Lower leg skin (tissue), 3 donors: ENCODE data around the gene RANBP3.

Experiments used
- POLR2A ChIP-seq, 2 donors: fragments of 450-650 bp; IDR thresholded peaks; one replicate each; pipeline ENCODE4 v1.6.1; 2016 to 2017; ENCODE audit warnings: antibody characterized with exemption in 2 of 2, mild to moderate bottlenecking in 1 of 2, moderate library complexity in 1 of 2
- TF ChIP-seq, protein P1 (sequence below), 3 donors: fragments of 450-650 bp; IDR thresholded peaks; one replicate each; pipeline ENCODE4 v1.5.1; 2016; ENCODE audit warnings: antibody characterized with exemption in 3 of 3, mild to moderate bottlenecking in 3 of 3, moderate library complexity in 2 of 3

DNA sequence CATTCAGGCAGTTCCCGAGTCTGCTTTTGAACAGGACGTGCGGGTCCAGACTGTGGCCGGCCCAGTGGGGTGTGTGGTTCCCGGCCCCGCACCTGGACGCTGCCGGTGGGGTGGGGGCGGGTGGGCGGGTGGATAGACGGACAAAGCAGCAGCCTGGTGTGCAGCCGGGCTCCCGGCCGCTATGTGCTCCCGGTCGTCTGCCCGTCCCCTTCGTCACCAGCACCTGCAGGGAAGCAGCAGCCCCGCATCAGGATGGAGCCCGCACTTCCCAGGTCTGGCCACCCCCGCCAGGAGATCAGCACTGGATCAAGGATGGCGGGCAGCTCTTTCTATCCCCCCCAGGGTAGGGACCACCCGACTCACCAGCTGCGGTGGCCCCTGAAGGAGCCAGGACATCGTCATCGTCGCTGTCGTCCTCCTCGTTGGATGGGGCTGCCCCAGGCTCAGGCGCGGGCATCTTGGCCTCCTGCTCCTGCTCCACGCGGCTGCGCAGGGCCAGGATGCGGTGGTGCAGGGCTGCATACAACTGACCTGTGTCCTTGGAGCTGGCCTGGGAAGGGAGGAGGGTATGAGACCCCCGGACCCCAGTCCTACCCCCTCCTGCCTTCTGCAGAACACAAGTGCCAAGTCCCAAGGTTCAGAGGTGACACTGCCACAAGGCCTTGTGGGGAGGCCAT lies 60.4 kb downstream of the RANBP3 start:
- TF ChIP-seq, protein P1, sequence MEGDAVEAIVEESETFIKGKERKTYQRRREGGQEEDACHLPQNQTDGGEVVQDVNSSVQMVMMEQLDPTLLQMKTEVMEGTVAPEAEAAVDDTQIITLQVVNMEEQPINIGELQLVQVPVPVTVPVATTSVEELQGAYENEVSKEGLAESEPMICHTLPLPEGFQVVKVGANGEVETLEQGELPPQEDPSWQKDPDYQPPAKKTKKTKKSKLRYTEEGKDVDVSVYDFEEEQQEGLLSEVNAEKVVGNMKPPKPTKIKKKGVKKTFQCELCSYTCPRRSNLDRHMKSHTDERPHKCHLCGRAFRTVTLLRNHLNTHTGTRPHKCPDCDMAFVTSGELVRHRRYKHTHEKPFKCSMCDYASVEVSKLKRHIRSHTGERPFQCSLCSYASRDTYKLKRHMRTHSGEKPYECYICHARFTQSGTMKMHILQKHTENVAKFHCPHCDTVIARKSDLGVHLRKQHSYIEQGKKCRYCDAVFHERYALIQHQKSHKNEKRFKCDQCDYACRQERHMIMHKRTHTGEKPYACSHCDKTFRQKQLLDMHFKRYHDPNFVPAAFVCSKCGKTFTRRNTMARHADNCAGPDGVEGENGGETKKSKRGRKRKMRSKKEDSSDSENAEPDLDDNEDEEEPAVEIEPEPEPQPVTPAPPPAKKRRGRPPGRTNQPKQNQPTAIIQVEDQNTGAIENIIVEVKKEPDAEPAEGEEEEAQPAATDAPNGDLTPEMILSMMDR (IDR thresholded peaks at IDR 0.05): no peak
- TF ChIP-seq POLR2A (IDR thresholded peaks at IDR 0.05): no peak
